Stomach (tissue), 9 donors: ENCODE measurements around the gene EIF3J. TPM values are rescaled to one million over a fixed set of nuclear protein-coding genes. Genes with fewer than 3 reads are reported as not detected.
A peak's percentile ranks its signal among the peaks of the same experiment; 100 is the strongest.

Source experiments
- DNase-seq, 2 donors: peaks; one replicate each; pipeline versions ENCODE4 v3.0.0 to v3.0.0-alpha.2; 2013 to 2019
- H3K27ac ChIP-seq, 5 donors: fragments of 200-600 bp in 4 of 5; sonication (generic) in 4 of 5; one replicate each; pipeline ENCODE4 v1.5.1; 2013 to 2019; ENCODE audit warnings: mild to moderate bottlenecking in 1 of 5, moderate library complexity in 1 of 5
- H3K27me3 ChIP-seq, 3 donors: fragments of 200-600 bp; sonication (generic); one replicate each; pipeline ENCODE4 v1.5.1; 2017 to 2019; ENCODE audit warnings: mixed run types in 1 of 3
- H3K36me3 ChIP-seq, 4 donors: fragments of 200-600 bp; sonication (generic); 1 replicate in 3 of 4; 2 replicates in 1 of 4; pipeline ENCODE4 v1.5.1; 2016 to 2019
- H3K4me1 ChIP-seq, 4 donors: fragments of 200-600 bp; sonication (generic); one replicate each; pipeline ENCODE4 v1.5.1; 2016 to 2019
- H3K4me3 ChIP-seq, 4 donors: fragments of 200-600 bp; sonication (generic) in 3 of 4; one replicate each; pipeline ENCODE4 v1.5.1; 2016 to 2019; ENCODE audit warnings: mild to moderate bottlenecking in 1 of 4
- H3K9me3 ChIP-seq, 4 donors: fragments of 200-600 bp; sonication (generic); one replicate each; pipeline ENCODE4 v1.5.1; 2016 to 2019
- CTCF ChIP-seq, 7 experiments: fragments of 450-650 bp in 4 of 7; fragments of 200-600 bp in 3 of 7; sonication (generic) in 3 of 7; IDR thresholded peaks; one replicate each; pipeline ENCODE4 v1.5.1; 2016 to 2019; ENCODE audit warnings: antibody characterized with exemption in 7 of 7, control low read depth in 2 of 7, mild to moderate bottlenecking in 1 of 7
- EP300 ChIP-seq: sonication (generic); formaldehyde crosslinking; IDR thresholded peaks from one replicate; pipeline ENCODE4 v1.6.1; 2017; ENCODE audit warnings: antibody characterized with exemption
- POLR2A ChIP-seq, 4 donors: fragments of 450-650 bp; IDR thresholded peaks; one replicate each; pipeline ENCODE4 v1.6.1; 2016; ENCODE audit warnings: antibody characterized with exemption in 4 of 4, control low read depth in 2 of 4, mild to moderate bottlenecking in 1 of 4, moderate library complexity in 1 of 4
- POLR2AphosphoS5 ChIP-seq, 3 donors: sonication (generic); formaldehyde crosslinking; IDR thresholded peaks; one replicate each; pipeline ENCODE4 v1.6.1; 2016; ENCODE audit warnings: antibody characterized with exemption in 3 of 3
- WGBS, 5 donors: extraction: QIAGEN DNeasy Blood & Tissue Kit in 3 of 5; methylation state at CpG; one replicate each; pipeline versions ENCODE4 v1.1.5 to v1.1.7; 2013 to 2018; 5-methylcytosine and 5-hydroxymethylcytosine counted together
- intact Hi-C: fragments of 100-400 bp; cut with DNase I; formaldehyde crosslinking; loops from one replicate; pipeline ENCODE4 v1.15.1; 2023; ENCODE audit warnings: low total_unique reads
- polyA plus RNA-seq, 3 donors: library from polyadenylated mRNA; stranded (reverse); fragments of 200-250 nt; gene quantifications; one replicate each; pipeline ENCODE4 v1.2.3, GENCODE V29; 2013
- total RNA-seq, 5 donors: library from RNA; depleted of rRNA; stranded (reverse); fragments of >200 nt; gene quantifications; one replicate each; pipeline versions ENCODE4 v1.1.0 to v1.2.3, GENCODE V29; 2014 to 2016
- donor health status: healthy with polysubstance abuse.
- donor health status: Bipolar disorder and iron deficiency.
- donor health status: healthy.

Gene EIF3J
- total and polyA plus RNA-seq, 8 donors: 41.5 to 100 (median 49.0) TPM

GRCh38 chr15:44584162-44584749 is 47.3 kb downstream of the EIF3J start:
- intact Hi-C loops: no loop called here
- H3K4me3 ChIP-seq: no peak overlapping the region
- 79 to 86% (median 80%) methylated on average over 5 of the region's 5 CpGs for WGBS, 5 donors
- H3K9me3 ChIP-seq: no peaks in the 10 kb centered on the region
- TF ChIP-seq CTCF (IDR thresholded peaks at IDR 0.05) (peak in 2 of 7 experiments; percentile 10 to 29), POLR2A (IDR thresholded peaks at IDR 0.05) (no peak), POLR2AphosphoS5 (IDR thresholded peaks at IDR 0.05) (no peak), EP300 (no peak)
- no peaks in the 10 kb centered on the region for H3K27me3 ChIP-seq
- DNase-seq: peak; percentile 63 to 64
- H3K36me3 ChIP-seq: peaks cover 48 to 99% (median 93%) of the 10 kb centered on the region in 4 donors
- H3K4me1 ChIP-seq: peaks cover 0 to 6% (median 0%) of the 10 kb centered on the region in 4 donors
- no peak overlapping the region for H3K27ac ChIP-seq

GRCh38 chr15:44585633-44586032 is 48.7 kb downstream of the EIF3J start:
- Histone ChIP-seq H3K4me3 (no peak overlapping the region), H3K9me3 (no peaks in the 10 kb centered on the region), H3K27ac (no peak overlapping the region), H3K4me1 (no peaks in the 10 kb centered on the region), H3K36me3 (peaks cover 62 to 100% (median 99%) of the 10 kb centered on the region in 4 donors), H3K27me3 (no peaks in the 10 kb centered on the region)
- no peak for TF ChIP-seq POLR2AphosphoS5 (IDR thresholded peaks at IDR 0.05)
- intact Hi-C loops: no loop called here
- WGBS, 5 donors: 80 to 95% (median 85%) methylated on average over 2 of the region's 2 CpGs
- no peak for DNase-seq

- Histone ChIP-seq H3K4me3 (no peak overlapping the region), H3K36me3 (peaks cover 79 to 100% (median 100%) of the 10 kb centered on the region in 4 donors), H3K9me3 (no peaks in the 10 kb centered on the region), H3K27me3 (no peaks in the 10 kb centered on the region), H3K27ac (no peak overlapping the region), H3K4me1 (no peaks in the 10 kb centered on the region)
- TF ChIP-seq POLR2AphosphoS5 (IDR thresholded peaks at IDR 0.05) (no peak), POLR2A (IDR thresholded peaks at IDR 0.05) (no peak), CTCF (IDR thresholded peaks at IDR 0.05) (no peak), EP300 (no peak)
- DNase-seq: no peak
- 48 to 58% (median 51%) methylated on average over 5 of the region's 5 CpGs for WGBS, 5 donors
- intact Hi-C loops: no loop called here
These were observed 51.6 kb downstream of the EIF3J start for GRCh38 chr15:44588541-44588940.

GRCh38 chr15:44591326-44591725 is 54.4 kb downstream of the EIF3J start:
- H3K27me3 ChIP-seq: no peaks in the 10 kb centered on the region
- no peaks in the 10 kb centered on the region for H3K9me3 ChIP-seq
- H3K36me3 ChIP-seq: peaks cover 79 to 100% (median 100%) of the 10 kb centered on the region in 4 donors
- no peak for TF ChIP-seq POLR2A (IDR thresholded peaks at IDR 0.05)
- TF ChIP-seq EP300: no peak
- no peak for TF ChIP-seq POLR2AphosphoS5 (IDR thresholded peaks at IDR 0.05)
- TF ChIP-seq CTCF (IDR thresholded peaks at IDR 0.05): no peak
- no peak overlapping the region for H3K4me3 ChIP-seq
- no peak overlapping the region for H3K27ac ChIP-seq
- no peaks in the 10 kb centered on the region for H3K4me1 ChIP-seq
- 94 to 100% (median 100%) methylated on average over 1 of the region's 1 CpG for WGBS, 5 donors
- DNase-seq: no peak
- intact Hi-C loops: no loop called here

- peak in 1 of 2 donors; percentile 26 for DNase-seq
- no peak overlapping the region for H3K27ac ChIP-seq
- no peaks in the 10 kb centered on the region for H3K9me3 ChIP-seq
- 81 to 87% (median 85%) methylated on average over 7 of the region's 7 CpGs for WGBS, 5 donors
- intact Hi-C loops: no loop called here
- H3K4me1 ChIP-seq: no peaks in the 10 kb centered on the region
- H3K36me3 ChIP-seq: peaks cover 79 to 100% (median 100%) of the 10 kb centered on the region in 4 donors
- no peaks in the 10 kb centered on the region for H3K27me3 ChIP-seq
- H3K4me3 ChIP-seq: no peak overlapping the region
- no peak for TF ChIP-seq POLR2AphosphoS5 (IDR thresholded peaks at IDR 0.05)
- TF ChIP-seq CTCF (IDR thresholded peaks at IDR 0.05): peak in 2 of 7 experiments; percentile 14 to 40
- no peak for TF ChIP-seq POLR2A (IDR thresholded peaks at IDR 0.05)
- no peak for TF ChIP-seq EP300
These were observed 56.2 kb downstream of the EIF3J start for GRCh38 chr15:44593042-44593736.
